Subcutaneous adipose tissue (tissue), 4 donors: Measurements from ENCODE around the gene CD44. TPM values are rescaled to one million over a fixed set of nuclear protein-coding genes. Genes with fewer than 3 reads are reported as not detected.

Source experiments
- CTCF ChIP-seq: fragments of 450-650 bp; IDR thresholded peaks from one replicate; pipeline ENCODE4 v1.5.1; 2016; ENCODE audit warnings: low read depth, mild to moderate bottlenecking, control low read depth, antibody characterized with exemption, moderate library complexity
- total RNA-seq, 4 donors: library from RNA; depleted of rRNA; stranded (reverse); fragments of >200 nt; gene quantifications; one replicate each; pipeline ENCODE4 v1.1.0, GENCODE V29; 2016

Gene CD44
- total RNA-seq, 4 donors from 2014 or later: 103 to 438 (median 231) TPM

GRCh38 chr11:35107861-35108260 lies 31.1 kb upstream of the CD44 start:
- no peak for TF ChIP-seq CTCF

- TF ChIP-seq CTCF: no peak
These were observed 29.9 kb upstream of the CD44 start for GRCh38 chr11:35109041-35109440.

GRCh38 chr11:35109827-35110226 lies 29.1 kb upstream of the CD44 start:
- no peak for TF ChIP-seq CTCF

GRCh38 chr11:35111161-35112055 lies 27.6 kb upstream of the CD44 start:
- no peak for TF ChIP-seq CTCF

- TF ChIP-seq CTCF: no peak
These were observed 26.7 kb upstream of the CD44 start for GRCh38 chr11:35112056-35112845.

- TF ChIP-seq CTCF: no peak
These were observed 26.2 kb upstream of the CD44 start for GRCh38 chr11:35112846-35113105.

- no peak for TF ChIP-seq CTCF
These were observed 23.9 kb upstream of the CD44 start for GRCh38 chr11:35114906-35115687.
